Activated naive CD4-positive, alpha-beta T cell treated with anti-CD3 and anti-CD28 coated beads for 36 hours (primary cell): ENCODE data around the gene ORAI3. TPM values are rescaled to one million over a fixed set of nuclear protein-coding genes. Genes with fewer than 3 reads are reported as not detected.

Experiments used
- CTCF ChIA-PET: fragments of 350-600 bp; sonication (Branson Sonifier 250); formaldehyde crosslinking; loops from one replicate; lab custom pipeline; 2021; ENCODE audit warnings: antibody characterized with exemption; lab: Charles Lee
- DNase-seq: peaks from one replicate; pipeline ENCODE4 v3.0.0-alpha.2; 2020
- H3K27ac Mint-ChIP-seq: one replicate; pipeline ENCODE4 v1.8.0; 2021; ENCODE audit warnings: mild to moderate bottlenecking, mixed read lengths
- H3K27me3 Mint-ChIP-seq: one replicate; pipeline ENCODE4 v1.8.0; 2021; ENCODE audit warnings: low read depth, mixed read lengths
- H3K36me3 Mint-ChIP-seq: one replicate; pipeline ENCODE4 v1.8.0; 2021; ENCODE audit warnings: low read depth, mixed read lengths
- H3K4me1 Mint-ChIP-seq: one replicate; pipeline ENCODE4 v1.8.0; 2021; ENCODE audit warnings: low read depth, mixed read lengths
- H3K4me3 Mint-ChIP-seq: one replicate; pipeline ENCODE4 v1.8.0; 2021; ENCODE audit warnings: mild to moderate bottlenecking, moderate library complexity, mixed read lengths
- H3K9me3 Mint-ChIP-seq: one replicate; pipeline ENCODE4 v1.8.0; 2021; ENCODE audit warnings: mixed read lengths
- intact Hi-C: fragments of 100-400 bp; cut with micrococcal nuclease; formaldehyde crosslinking; loops from one replicate; pipeline ENCODE4 v1.15.1; 2023
- total RNA-seq, 2 experiments: library from RNA; stranded (reverse); gene quantifications; one replicate each; pipeline ENCODE4 v1.2.3, GENCODE V29; 2021

Gene ORAI3
- total RNA-seq, 2 experiments from 2014 or later: 4.2 to 4.7 TPM

DNA sequence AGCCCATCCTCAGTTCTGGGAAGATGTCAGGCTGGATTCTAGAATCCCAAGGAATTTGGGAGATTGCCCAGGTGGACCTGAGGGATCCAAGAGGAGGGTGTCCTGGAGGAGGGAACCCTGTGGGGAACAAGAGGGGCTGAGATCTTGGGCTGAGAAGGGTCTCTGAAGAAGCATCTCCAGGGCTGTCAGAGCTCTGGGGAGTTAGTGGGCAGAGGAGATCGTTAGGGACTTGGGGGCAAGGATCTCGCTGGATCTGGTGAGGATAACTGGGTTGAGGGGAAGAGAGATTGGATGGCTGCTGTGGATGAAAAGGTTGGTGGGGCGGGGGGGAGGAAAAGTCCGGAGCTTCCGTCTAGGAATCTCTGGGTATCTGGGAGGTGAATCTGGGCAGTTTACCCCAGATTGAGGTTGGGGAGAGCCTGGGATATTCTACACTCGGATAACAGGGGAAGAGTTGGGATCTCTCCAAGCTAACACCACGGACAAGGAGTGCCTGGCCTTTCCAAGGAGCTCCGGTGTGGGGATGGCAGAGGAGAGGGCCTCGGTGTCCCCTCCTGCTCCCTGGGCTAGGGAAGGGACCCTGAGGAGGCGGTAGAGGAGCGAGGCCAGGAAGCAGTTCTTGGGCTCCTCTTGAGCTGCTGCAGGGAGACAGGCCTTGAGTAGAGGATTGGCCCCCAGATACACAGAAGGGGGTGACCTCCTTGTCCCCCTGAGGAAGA is 23.8 kb upstream of the ORAI3 start:
- Mint-ChIP-seq H3K4me3 (peak overlapping the region; percentile 70), H3K27ac (no peak overlapping the region), H3K36me3 (peaks cover 1% of the 10 kb centered on the region), H3K4me1 (peaks cover 14% of the 10 kb centered on the region), H3K9me3 (no peaks in the 10 kb centered on the region), H3K27me3 (no peaks in the 10 kb centered on the region)
- intact Hi-C loops: loop anchor here (10.0 kb wide), 2 partner anchors 370 to 550 kb away; partner anchors contain the start of genes MYL11, TBC1D10B and ZNF764
- CTCF ChIA-PET: interaction anchor here (1.1 to 2.0 kb wide), 2 partner anchors 17 to 111 kb away, joined by 4 to 9 read pairs; no protein-coding TSS in a partner anchor
- DNase-seq: no peak

DNA sequence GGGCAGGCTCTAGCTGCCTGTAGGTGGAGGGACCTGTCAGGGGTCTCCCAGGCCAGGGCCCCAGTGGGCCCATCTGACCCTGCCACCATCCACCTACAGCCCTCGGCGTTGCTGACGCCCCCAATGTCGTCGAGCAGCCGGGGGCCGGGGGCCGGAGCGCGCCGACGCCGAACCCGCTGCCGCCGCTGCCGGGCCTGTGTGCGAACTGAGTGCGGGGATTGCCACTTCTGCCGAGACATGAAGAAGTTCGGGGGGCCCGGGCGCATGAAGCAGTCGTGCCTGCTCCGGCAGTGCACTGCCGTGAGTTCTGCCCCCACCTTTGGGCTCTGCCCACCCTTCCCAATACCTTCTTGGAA is 23.3 kb upstream of the ORAI3 start:
- intact Hi-C loops: loop anchor here (10.0 kb wide), 2 partner anchors 371 to 551 kb away; partner anchors contain the start of genes MYL11, TBC1D10B and ZNF764
- H3K36me3 Mint-ChIP-seq: peaks cover 2% of the 10 kb centered on the region
- H3K27ac Mint-ChIP-seq: peak overlapping the region; percentile 32
- H3K4me3 Mint-ChIP-seq: no peak overlapping the region
- no peaks in the 10 kb centered on the region for H3K9me3 Mint-ChIP-seq
- no peaks in the 10 kb centered on the region for H3K27me3 Mint-ChIP-seq
- CTCF ChIA-PET: interaction anchor here (1.1 to 2.0 kb wide), 2 partner anchors 16 to 112 kb away, joined by 4 to 9 read pairs; no protein-coding TSS in a partner anchor
- no peak for DNase-seq
- peaks cover 14% of the 10 kb centered on the region for H3K4me1 Mint-ChIP-seq

DNA sequence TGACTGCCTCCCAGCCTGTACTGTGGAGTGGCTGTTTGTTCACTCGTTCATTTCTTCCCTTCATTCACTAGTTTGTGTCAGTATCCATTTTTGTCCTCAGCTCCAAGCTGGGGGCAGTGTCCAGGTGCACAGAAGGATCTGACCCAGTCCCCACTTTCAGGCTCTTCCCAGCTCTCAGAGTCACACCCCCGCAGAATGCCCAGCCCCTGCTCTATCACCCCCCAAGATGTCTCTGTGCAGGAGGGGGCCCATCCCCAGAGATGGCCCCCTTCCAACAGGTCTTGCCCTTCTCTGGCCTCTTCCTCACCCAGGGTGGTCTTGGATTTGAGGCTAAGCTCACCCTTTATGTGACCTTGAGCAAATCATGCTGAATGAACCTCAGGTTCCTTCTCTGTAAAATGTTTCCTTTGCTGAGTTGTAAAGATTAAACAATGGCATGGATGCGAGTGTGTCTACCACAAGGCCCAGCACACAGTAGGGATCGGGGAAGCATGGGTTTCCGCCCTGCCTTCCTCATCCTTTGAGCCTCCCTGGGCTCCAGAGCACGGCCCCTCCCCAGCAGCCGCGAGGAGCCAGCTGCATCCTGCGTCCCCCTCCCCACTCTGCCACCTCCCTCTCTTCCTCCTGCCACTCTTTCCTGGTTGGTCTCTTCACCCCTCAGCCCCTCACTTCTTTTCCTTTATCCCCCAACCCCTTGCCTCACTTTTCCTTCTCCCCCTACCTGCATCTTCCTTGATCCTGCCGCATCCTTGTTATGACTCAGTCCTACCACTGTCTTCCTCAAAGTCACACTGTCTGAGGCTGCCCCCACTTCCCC is 22.7 kb upstream of the ORAI3 start:
- H3K27me3 Mint-ChIP-seq: no peaks in the 10 kb centered on the region
- peaks cover 14% of the 10 kb centered on the region for H3K4me1 Mint-ChIP-seq
- no peak overlapping the region for H3K27ac Mint-ChIP-seq
- no peak for DNase-seq
- peaks cover 3% of the 10 kb centered on the region for H3K36me3 Mint-ChIP-seq
- CTCF ChIA-PET: interaction anchor here (1.1 to 2.8 kb wide), 5 partner anchors 10 to 113 kb away, joined by 4 to 19 read pairs (median 5); no protein-coding TSS in a partner anchor
- peak overlapping the region; percentile 27 for H3K4me3 Mint-ChIP-seq
- H3K9me3 Mint-ChIP-seq: no peaks in the 10 kb centered on the region
- intact Hi-C loops: loop anchor here (10.0 kb wide), 2 partner anchors 371 to 551 kb away; partner anchors contain the start of genes MYL11, TBC1D10B and ZNF764

DNA sequence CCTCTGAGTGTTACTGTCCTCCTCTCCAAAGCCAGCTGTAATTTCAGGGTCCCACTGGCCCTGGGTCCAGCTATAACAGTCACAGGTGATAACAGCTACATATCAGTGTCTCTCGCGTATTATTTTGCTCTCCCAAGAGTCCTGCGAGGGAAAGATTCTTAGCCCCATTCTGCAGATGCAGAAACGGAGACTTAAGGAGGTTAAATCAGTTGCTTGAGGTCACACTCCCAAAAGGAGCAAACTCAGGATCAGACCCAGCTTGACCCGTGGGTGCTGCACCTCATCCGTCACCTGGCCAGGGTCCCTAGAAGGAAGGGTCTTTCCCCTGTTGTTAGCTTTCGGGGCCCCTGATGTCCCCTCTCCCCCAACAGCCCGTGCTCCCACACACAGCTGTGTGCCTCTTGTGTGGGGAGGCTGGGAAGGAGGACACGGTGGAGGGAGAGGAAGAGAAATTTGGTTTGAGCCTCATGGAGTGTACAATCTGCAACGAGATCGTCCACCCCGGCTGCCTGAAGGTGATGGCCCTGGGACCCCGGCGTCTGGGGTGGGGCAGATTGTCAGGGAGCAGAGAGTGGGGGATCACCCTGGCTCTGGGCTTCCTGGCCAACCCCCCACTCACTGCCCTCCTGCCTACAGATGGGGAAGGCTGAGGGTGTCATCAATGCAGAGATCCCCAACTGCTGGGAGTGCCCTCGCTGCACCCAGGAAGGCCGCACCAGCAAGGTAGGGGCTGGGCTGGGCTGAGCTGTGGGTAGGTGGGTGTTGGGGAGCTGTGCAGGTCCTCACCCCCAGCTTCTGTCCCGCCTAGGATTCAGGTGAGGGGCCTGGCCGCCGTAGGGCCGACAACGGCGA is 21.7 kb upstream of the ORAI3 start:
- DNase-seq: no peak
- Mint-ChIP-seq H3K4me3 (no peak overlapping the region), H3K4me1 (peaks cover 14% of the 10 kb centered on the region), H3K27me3 (no peaks in the 10 kb centered on the region), H3K36me3 (peaks cover 3% of the 10 kb centered on the region), H3K9me3 (no peaks in the 10 kb centered on the region), H3K27ac (no peak overlapping the region)
- CTCF ChIA-PET: interaction anchor here (0.6 to 2.8 kb wide), 5 partner anchors 9 to 83 kb away, joined by 3 to 19 read pairs (median 5); no protein-coding TSS in a partner anchor
- intact Hi-C loops: loop anchor here (10.0 kb wide), 2 partner anchors 372 to 552 kb away; partner anchors contain the start of genes MYL11, TBC1D10B and ZNF764

DNA sequence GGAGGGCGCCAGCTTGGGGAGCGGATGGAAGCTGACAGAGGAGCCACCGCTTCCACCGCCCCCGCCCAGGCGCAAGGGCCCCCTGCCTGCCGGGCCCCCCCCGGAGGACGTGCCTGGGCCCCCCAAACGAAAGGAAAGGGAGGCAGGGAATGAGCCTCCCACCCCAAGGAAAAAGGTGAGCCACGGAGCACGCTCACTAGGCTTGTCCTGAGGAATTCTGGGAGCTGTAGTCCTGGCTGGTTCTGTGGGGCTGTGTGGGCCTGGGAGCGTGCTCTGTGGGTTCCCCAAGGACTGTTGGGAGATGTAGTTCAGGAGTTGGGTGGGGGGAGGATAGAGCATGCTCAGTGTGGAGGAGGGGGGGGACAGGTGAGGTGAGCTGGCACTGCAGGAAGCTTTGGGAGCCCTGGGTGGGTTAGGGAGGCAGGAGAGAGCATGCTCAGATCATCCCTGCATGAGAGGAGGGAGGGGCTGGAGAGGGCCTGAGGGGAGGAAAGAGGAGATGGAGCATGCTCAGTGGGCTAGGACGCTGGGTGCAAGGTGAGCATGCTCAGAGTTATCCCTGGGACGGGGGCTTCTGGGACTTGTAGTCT is 21.0 kb upstream of the ORAI3 start:
- peaks cover 14% of the 10 kb centered on the region for H3K4me1 Mint-ChIP-seq
- peak; percentile 57 for DNase-seq
- H3K4me3 Mint-ChIP-seq: no peak overlapping the region
- no peaks in the 10 kb centered on the region for H3K27me3 Mint-ChIP-seq
- intact Hi-C loops: loop anchor here (10.0 kb wide), 2 partner anchors 373 to 553 kb away; partner anchors contain the start of genes MYL11, TBC1D10B and ZNF764
- no peaks in the 10 kb centered on the region for H3K9me3 Mint-ChIP-seq
- no peak overlapping the region for H3K27ac Mint-ChIP-seq
- CTCF ChIA-PET: interaction anchor here (0.9 to 2.8 kb wide), 3 partner anchors 8 to 84 kb away, joined by 5 to 19 read pairs (median 5); no protein-coding TSS in a partner anchor
- H3K36me3 Mint-ChIP-seq: peaks cover 6% of the 10 kb centered on the region

DNA sequence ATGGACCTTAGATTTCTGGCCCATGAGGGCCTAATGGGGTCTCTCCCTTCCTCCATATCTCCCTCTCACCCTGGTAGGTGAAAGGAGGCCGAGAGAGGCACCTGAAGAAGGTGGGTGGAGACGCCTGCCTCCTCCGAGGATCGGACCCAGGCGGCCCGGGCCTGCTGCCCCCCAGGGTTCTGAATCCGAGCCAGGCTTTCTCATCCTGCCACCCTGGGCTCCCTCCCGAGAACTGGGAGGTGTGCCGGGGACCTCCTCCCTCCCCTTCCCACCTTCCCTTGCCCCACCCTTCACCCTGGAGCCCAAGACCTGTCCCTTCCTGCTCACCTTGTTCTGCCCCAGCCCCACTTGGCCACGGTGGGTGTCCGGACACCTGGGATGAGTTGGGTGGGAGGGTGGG is 20.5 kb upstream of the ORAI3 start:
- no peaks in the 10 kb centered on the region for H3K9me3 Mint-ChIP-seq
- H3K27ac Mint-ChIP-seq: no peak overlapping the region
- intact Hi-C loops: loop anchor here (10.0 kb wide), 2 partner anchors 374 to 554 kb away; partner anchors contain the start of genes MYL11, TBC1D10B and ZNF764
- H3K4me1 Mint-ChIP-seq: peaks cover 14% of the 10 kb centered on the region
- H3K4me3 Mint-ChIP-seq: no peak overlapping the region
- DNase-seq: no peak
- CTCF ChIA-PET: interaction anchor here (0.9 to 2.8 kb wide), 2 partner anchors 14 to 84 kb away, joined by 5 to 19 read pairs; no protein-coding TSS in a partner anchor
- H3K36me3 Mint-ChIP-seq: peaks cover 6% of the 10 kb centered on the region
- no peaks in the 10 kb centered on the region for H3K27me3 Mint-ChIP-seq

DNA sequence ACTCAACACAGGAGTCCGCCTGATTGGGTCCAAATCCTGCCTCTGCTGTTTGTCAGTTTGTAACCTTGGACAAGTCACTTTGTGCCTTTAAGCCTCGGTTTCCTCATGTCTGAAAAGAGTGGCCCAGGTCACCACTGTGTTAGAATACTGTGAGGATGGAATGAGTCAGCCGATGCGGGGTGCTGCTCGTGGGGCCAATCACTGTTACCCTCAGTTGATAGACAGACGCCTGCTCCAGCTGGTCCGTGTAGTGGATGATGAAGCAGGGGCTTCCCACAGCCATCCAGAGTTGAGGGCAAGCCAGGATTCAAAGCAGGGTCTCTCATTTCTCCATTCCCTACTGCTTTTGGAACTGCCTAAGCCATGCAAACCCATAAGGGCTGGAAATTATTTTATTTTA is 19.7 kb upstream of the ORAI3 start:
- Mint-ChIP-seq H3K4me1 (peaks cover 14% of the 10 kb centered on the region), H3K27me3 (no peaks in the 10 kb centered on the region), H3K4me3 (no peak overlapping the region), H3K9me3 (no peaks in the 10 kb centered on the region), H3K27ac (no peak overlapping the region), H3K36me3 (peaks cover 6% of the 10 kb centered on the region)
- DNase-seq: no peak
- intact Hi-C loops: loop anchor here (10.0 kb wide), 2 partner anchors 374 to 554 kb away; partner anchors contain the start of genes MYL11, TBC1D10B and ZNF764
- CTCF ChIA-PET: interaction anchor here (2.8 kb wide), 1 partner anchor 13 kb away, joined by 19 read pairs; no protein-coding TSS in a partner anchor

DNA sequence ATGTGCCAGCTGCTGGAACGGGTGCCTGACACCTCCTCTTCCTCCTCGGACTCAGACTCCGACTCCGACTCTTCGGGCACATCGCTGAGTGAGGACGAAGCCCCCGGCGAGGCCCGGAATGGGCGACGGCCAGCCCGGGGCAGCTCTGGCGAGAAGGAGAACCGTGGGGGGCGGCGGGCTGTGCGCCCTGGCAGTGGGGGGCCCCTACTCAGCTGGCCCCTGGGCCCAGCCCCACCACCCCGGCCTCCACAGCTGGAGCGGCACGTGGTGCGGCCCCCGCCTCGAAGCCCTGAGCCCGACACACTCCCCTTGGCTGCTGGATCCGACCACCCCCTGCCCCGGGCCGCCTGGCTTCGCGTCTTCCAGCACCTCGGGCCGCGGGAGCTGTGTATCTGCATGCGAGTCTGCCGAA is 18.7 kb upstream of the ORAI3 start:
- intact Hi-C loops: no loop called here
- CTCF ChIA-PET: no interaction called here
- Mint-ChIP-seq H3K4me3 (no peak overlapping the region), H3K27ac (no peak overlapping the region), H3K4me1 (peaks cover 15% of the 10 kb centered on the region), H3K9me3 (no peaks in the 10 kb centered on the region), H3K27me3 (no peaks in the 10 kb centered on the region), H3K36me3 (peaks cover 13% of the 10 kb centered on the region)
- no peak for DNase-seq

DNA sequence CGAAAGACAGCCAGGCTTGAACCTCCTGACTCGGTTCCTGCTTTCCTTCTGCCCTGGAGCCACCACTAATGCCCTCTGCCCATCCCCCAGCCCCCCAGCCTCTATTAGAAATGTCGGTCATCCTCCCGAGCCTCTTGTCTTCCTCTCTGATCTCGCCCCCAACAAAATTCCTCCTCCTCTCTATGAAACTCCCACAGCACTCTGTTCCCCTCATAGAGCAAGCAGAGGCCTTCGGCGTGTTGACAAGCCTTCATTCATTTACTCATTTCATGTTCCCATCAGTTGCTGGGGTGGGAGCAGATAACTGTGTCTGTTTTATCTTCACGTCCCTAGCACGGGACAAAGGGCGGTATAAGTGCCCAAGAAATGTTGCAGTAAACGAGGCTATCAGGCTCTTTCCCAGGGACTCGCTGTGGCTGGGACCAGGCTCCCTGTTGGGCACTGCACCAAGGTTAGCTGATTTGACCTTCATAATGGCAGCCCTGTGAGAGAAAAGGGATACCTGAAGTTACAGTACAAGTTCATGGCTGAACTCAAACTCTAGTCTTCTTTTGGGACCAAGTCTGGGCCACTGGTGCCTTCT is 17.7 kb upstream of the ORAI3 start:
- CTCF ChIA-PET: interaction anchor here (1.1 to 1.3 kb wide), 2 partner anchors 11 to 22 kb away, joined by 3 to 7 read pairs; no protein-coding TSS in a partner anchor
- intact Hi-C loops: no loop called here
- no peaks in the 10 kb centered on the region for H3K9me3 Mint-ChIP-seq
- no peak overlapping the region for H3K4me3 Mint-ChIP-seq
- H3K27me3 Mint-ChIP-seq: no peaks in the 10 kb centered on the region
- no peak for DNase-seq
- peaks cover 13% of the 10 kb centered on the region for H3K4me1 Mint-ChIP-seq
- peaks cover 15% of the 10 kb centered on the region for H3K36me3 Mint-ChIP-seq
- H3K27ac Mint-ChIP-seq: no peak overlapping the region

DNA sequence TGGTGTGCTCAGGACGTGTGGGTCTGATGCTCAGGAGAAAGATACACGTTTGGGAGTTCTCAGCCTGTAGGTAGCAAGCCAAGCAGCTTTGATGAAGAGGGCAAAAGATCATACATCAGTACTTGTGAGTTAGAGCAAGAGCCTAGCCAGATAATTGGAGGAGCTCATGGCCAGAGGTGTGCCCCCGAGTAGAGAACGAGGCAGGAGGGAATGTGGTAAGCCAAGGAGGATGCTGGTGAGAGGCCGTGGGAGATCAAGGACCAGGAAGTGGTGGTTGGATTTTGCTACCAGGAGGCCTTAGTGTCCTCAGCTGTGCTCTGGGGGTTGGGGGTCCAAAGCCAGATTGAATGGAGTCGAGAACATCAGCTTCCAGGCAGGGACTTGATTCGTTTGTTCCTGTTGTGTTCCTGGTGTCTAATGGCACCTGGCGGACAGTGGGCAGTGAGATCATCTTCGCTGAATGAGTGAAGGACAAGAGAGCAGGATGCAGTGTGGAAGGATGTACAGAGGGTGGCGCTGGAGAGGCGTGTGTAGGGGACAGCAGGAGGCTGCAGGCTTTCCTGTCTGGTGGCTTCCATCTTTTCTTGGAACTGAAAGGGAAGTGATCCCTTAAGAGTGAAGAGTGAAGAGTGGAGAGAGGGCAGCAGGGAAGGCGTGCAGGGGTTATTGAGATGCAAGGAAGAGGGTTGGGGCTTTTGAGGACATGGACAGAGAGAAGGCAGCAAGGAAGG is 13.9 kb upstream of the ORAI3 start:
- no peak overlapping the region for H3K27ac Mint-ChIP-seq
- H3K9me3 Mint-ChIP-seq: no peaks in the 10 kb centered on the region
- intact Hi-C loops: no loop called here
- H3K27me3 Mint-ChIP-seq: no peaks in the 10 kb centered on the region
- H3K4me3 Mint-ChIP-seq: no peak overlapping the region
- CTCF ChIA-PET: interaction anchor here (0.6 to 3.4 kb wide), 7 partner anchors 8 to 186 kb away, joined by 3 to 18 read pairs (median 4); no protein-coding TSS in a partner anchor
- peaks cover 11% of the 10 kb centered on the region for H3K4me1 Mint-ChIP-seq
- DNase-seq: peak; percentile 67
- H3K36me3 Mint-ChIP-seq: peaks cover 16% of the 10 kb centered on the region
